HepG2 (cell line): Measurements from ENCODE around the gene VRK2. TPM values are rescaled to one million over a fixed set of nuclear protein-coding genes. Genes with fewer than 3 reads are reported as not detected.
A peak's percentile ranks its signal among the peaks of the same experiment; 100 is the strongest.

Source experiments
- ATAC-seq: fragments of 200-7000 bp; cut with Tn5 transposase; 3 replicates; pipeline ENCODE4 v1.9.1; 2020; ENCODE audit warnings: mild to moderate bottlenecking, moderate library complexity
- BruUV-seq: library from RNA; stranded (reverse); fragments of 400-500 nt; replicated peaks from 2 replicates; lab custom pipeline; 2021; lab: Mats Ljungman, UMichigan
- CTCF ChIA-PET: fragments of 300-600 bp; formaldehyde crosslinking; extraction: SDS; loops from one replicate; lab custom pipeline; 2021; ENCODE audit warnings: low total read pairs, inconsistent platforms, low intra/inter-chr PET ratio; lab: Yijun Ruan, JAX
- POLR2A ChIA-PET: fragments of 350-600 bp; sonication (Branson Sonifier 250); formaldehyde crosslinking; loops from one replicate; lab custom pipeline; 2020; ENCODE audit warnings: antibody characterized with exemption, inconsistent platforms; lab: Yijun Ruan, JAX
- DNase-seq: peaks from one replicate; pipeline ENCODE4 v3.0.0-alpha.2; 2015; ENCODE audit warnings: low spot score
- FAIRE-seq: peaks from 3 replicates; lab custom pipeline; 2011; peaks lifted over from hg19 to GRCh38; lab: Jason Lieb, UNC
- H2AFZ ChIP-seq: one replicate; pipeline ENCODE4 v1.6.1; 2011; ENCODE audit warnings: low read length, inconsistent platforms
- H3K27ac ChIP-seq: fragments of 300-600 bp; 3 replicates; pipeline ENCODE4 v1.8.0; 2011; ENCODE audit warnings: mixed run types, mild to moderate bottlenecking, mixed read lengths, low read length, inconsistent platforms; ENCODE audit not compliant: insufficient read depth; ENCODE audit errors: extremely low read length
- H3K27me3 ChIP-seq, 2 experiments: fragments of 200-600 bp in 1 of 2; 2 replicates in 1 of 2; 3 replicates in 1 of 2; pipeline versions ENCODE4 v1.6.0 to v1.8.0; 2011; ENCODE audit warnings: low read length in 2 of 2, mild to moderate bottlenecking in 2 of 2, moderate library complexity in 2 of 2, inconsistent platforms in 1 of 2; ENCODE audit not compliant: insufficient read depth in 2 of 2, control insufficient read depth in 1 of 2
- H3K36me3 ChIP-seq, 2 experiments: fragments of 200-600 bp in 1 of 2; replicated peaks in 1 of 2; 2 replicates in 1 of 2; 3 replicates in 1 of 2; pipeline versions ENCODE4 v1.5.1 to v1.8.0; 2011; ENCODE audit warnings: low read length in 2 of 2, inconsistent platforms in 1 of 2; ENCODE audit not compliant: insufficient read depth in 2 of 2, control insufficient read depth in 1 of 2
- H3K4me1 ChIP-seq: 2 replicates; pipeline ENCODE4 v1.5.1; 2012; ENCODE audit warnings: low read length, inconsistent platforms; ENCODE audit not compliant: insufficient read depth
- H3K4me2 ChIP-seq: 2 replicates; pipeline ENCODE4 v1.6.0; 2011; ENCODE audit warnings: low read depth, low read length, inconsistent platforms
- H3K4me3 ChIP-seq, 3 experiments: fragments of 200-600 bp in 1 of 3; sonication (generic), shearing (Covaris generic) in 1 of 3; replicated peaks in 1 of 3; 2 replicates each; pipeline ENCODE4 v1.5.1; 2011 to 2016; ENCODE audit warnings: low read length in 3 of 3, inconsistent platforms in 2 of 3, low read depth in 2 of 3, mild to moderate bottlenecking in 2 of 3, control low read depth in 1 of 3, mixed read lengths in 1 of 3; ENCODE audit not compliant: insufficient read depth in 1 of 3
- H3K79me2 ChIP-seq: one replicate; pipeline ENCODE4 v1.6.1; 2011; ENCODE audit warnings: low read length, inconsistent platforms; ENCODE audit not compliant: insufficient read depth
- H3K9ac ChIP-seq: 2 replicates; pipeline ENCODE4 v1.6.0; 2011; ENCODE audit warnings: mild to moderate bottlenecking, low read depth, low read length, inconsistent platforms; ENCODE audit not compliant: insufficient read depth
- H3K9me3 ChIP-seq: 2 replicates; pipeline ENCODE4 v1.5.1; 2012; ENCODE audit warnings: mild to moderate bottlenecking, low read length
- H4K20me1 ChIP-seq: 2 replicates; pipeline ENCODE4 v1.6.0; 2011; ENCODE audit warnings: inconsistent platforms, mild to moderate bottlenecking, low read length, moderate library complexity; ENCODE audit not compliant: insufficient read depth
- CBX2 ChIP-seq, 2 experiments: fragments of 200-600 bp in 1 of 2; sonication (generic); formaldehyde crosslinking in 1 of 2; IDR thresholded peaks; 2 replicates each; pipeline versions ENCODE4 v1.7.0 to v1.8.1; 2018 to 2022; ENCODE audit warnings: low read depth in 2 of 2, low read length in 1 of 2, mild to moderate bottlenecking in 1 of 2, missing genetic modification reagents in 1 of 2
- DRAP1 ChIP-seq: IDR thresholded peaks from 2 replicates; pipeline ENCODE4 v1.6.1; 2016; ENCODE audit warnings: missing genetic modification reagents, missing compliant biosample characterization
- GPN1 ChIP-seq: sonication (generic); formaldehyde crosslinking; IDR thresholded peaks from 2 replicates; pipeline ENCODE4 v1.5.1; 2020; ENCODE audit warnings: missing genetic modification reagents, borderline replicate concordance
- HNRNPL ChIP-seq: fragments of 200-400 bp; formaldehyde crosslinking; IDR thresholded peaks from 2 replicates; pipeline ENCODE4 v1.6.1; 2017; ENCODE audit warnings: mild to moderate bottlenecking, low read depth, low read length
- RELA ChIP-seq: sonication (generic); formaldehyde crosslinking; IDR thresholded peaks from 2 replicates; pipeline ENCODE4 v1.4.0; 2020; ENCODE audit warnings: missing genetic modification reagents
- ZBTB40 ChIP-seq, 2 experiments: fragments of 450-650 bp in 1 of 2; sonication (generic) in 1 of 2; formaldehyde crosslinking in 1 of 2; IDR thresholded peaks; 2 replicates each; pipeline versions ENCODE4 v1.6.1 to v1.8.0; 2016 to 2022; ENCODE audit warnings: antibody characterized with exemption in 1 of 2, mild to moderate bottlenecking in 1 of 2, missing genetic modification reagents in 1 of 2
- ZNF121 ChIP-seq: sonication (generic); formaldehyde crosslinking; IDR thresholded peaks from 2 replicates; pipeline ENCODE4 v1.5.0; 2020; ENCODE audit warnings: mild to moderate bottlenecking, missing genetic modification reagents
- ZSCAN22 ChIP-seq: sonication (generic); formaldehyde crosslinking; IDR thresholded peaks from 2 replicates; pipeline ENCODE4 v1.4.0; 2020; ENCODE audit warnings: mild to moderate bottlenecking, missing genetic modification reagents
- in situ Hi-C: cut with HindIII; loops from 2 replicates; pipeline ENCODE4 v1.10.0; 2017; ENCODE audit warnings: low pct_unique_long_range_greater_than_20kb; ENCODE audit not compliant: extremely low pct_ligation_motif_present
- intact Hi-C: fragments of 100-400 bp; cut with micrococcal nuclease; formaldehyde crosslinking; loops from one replicate; pipeline ENCODE4 v1.10.0; 2022; ENCODE audit not compliant: unreplicated experiment
- polyA plus RNA-seq, 8 experiments: library from polyadenylated mRNA; depleted of rRNA in 3 of 8; stranded (reverse) in 7 of 8; unstranded in 1 of 8; fragments of >200 nt; fragmentation: Illumina TruSeq in 4 of 8; extraction: Trizol in 4 of 8; gene quantifications; 2 replicates each; pipeline versions ENCODE4 v1.2.1 to v1.2.3, GENCODE V29; 2011 to 2016; ENCODE audit warnings: low read depth in 4 of 8, missing spikeins in 1 of 8, mixed read lengths in 1 of 8; ENCODE audit not compliant: insufficient read depth in 1 of 8
- total RNA-seq, 5 experiments: library from RNA; depleted of rRNA; stranded (reverse); fragments of >200 nt; fragmentation: Illumina TruSeq; extraction: Trizol; gene quantifications; 2 replicates each; pipeline ENCODE4 v1.2.3, GENCODE V29; 2016; ENCODE audit warnings: low read depth in 1 of 5

The VRK2 gene
- total and polyA plus RNA-seq, 2 of the 13 experiments (the other 11 are each of a cell fraction or from before 2014, with no cell fraction given), result 13.3 to 29.1 TPM

- no peak for ATAC-seq
- Histone ChIP-seq H3K9ac (no peak overlapping the region), H3K79me2 (no peaks in the 10 kb centered on the region), H3K4me2 (no peak overlapping the region), H4K20me1 (no peaks in the 10 kb centered on the region), H3K9me3 (no peaks in the 10 kb centered on the region), H2AFZ (no peak overlapping the region), H3K36me3 (peaks cover 12 to 37% of the 10 kb centered on the region in 2 experiments; a peak in 3 of 5 replicates), H3K27ac (no peak overlapping the region), H3K4me3 (no peak overlapping the region), H3K4me1 (no peaks in the 10 kb centered on the region; the same call in 1 of the 2 replicates), H3K27me3 (no peaks in the 10 kb centered on the region)
- intact Hi-C loops, result no loop called here
- no peak for DNase-seq
- ChIA-PET CTCF (no interaction called here), POLR2A (no interaction called here)
- TF ChIP-seq GPN1 (CRISPR knock-in tag), result no peak
- FAIRE-seq, result no peak
- BruUV-seq, result no TSS peak
- in situ Hi-C loops, result no loop called here
These were observed 110.2 kb downstream of the VRK2 start for GRCh38 chr2:58156780-58157179.

GRCh38 chr2:58157754-58158153, 111.1 kb downstream of the VRK2 start:
- FAIRE-seq (no peak), ATAC-seq (no peak)

More at GRCh38 chr2:58157754-58158153, 111.1 kb downstream of the VRK2 start:
- intact Hi-C loops, result no loop called here
- TF ChIP-seq CBX2 (IDR thresholded peaks at IDR 0.05; ENCODE audit: low read depth, low read length), result no peak
- TF ChIP-seq CBX2 (CRISPR knock-in tag; IDR thresholded peaks at IDR 0.05; ENCODE audit: low read depth), result no peak
- no peak for TF ChIP-seq ZNF121
- no peak for TF ChIP-seq HNRNPL
- TF ChIP-seq ZSCAN22, result no peak
- no peak for TF ChIP-seq RELA (CRISPR knock-in tag)
- TF ChIP-seq DRAP1 (CRISPR knock-in tag), result no peak
- peak; percentile 28; the same call in 1 of the 2 replicates for TF ChIP-seq ZBTB40 (IDR thresholded peaks at IDR 0.05)
- TF ChIP-seq ZBTB40 (CRISPR knock-in tag; IDR thresholded peaks at IDR 0.05), result no peak; the same call in 1 of the 2 replicates
- TF ChIP-seq, all 625 proteins: peak for 1
- in situ Hi-C loops, result no loop called here
- Histone ChIP-seq H4K20me1 (no peaks in the 10 kb centered on the region), H2AFZ (no peak overlapping the region), H3K9me3 (no peaks in the 10 kb centered on the region), H3K79me2 (no peaks in the 10 kb centered on the region), H3K27me3 (no peaks in the 10 kb centered on the region), H3K4me1 (no peaks in the 10 kb centered on the region; the same call in 1 of the 2 replicates), H3K4me2 (no peak overlapping the region), H3K9ac (no peak overlapping the region), H3K4me3 (no peak overlapping the region), H3K36me3 (peaks cover 12 to 37% of the 10 kb centered on the region in 2 experiments; a peak in 3 of 5 replicates), H3K27ac (no peak overlapping the region)
- BruUV-seq, result no TSS peak
- no peak for DNase-seq
- ChIA-PET POLR2A (interaction anchor here (0.8 kb wide), 1 partner anchor 12 kb away, joined by 3 read pairs; no protein-coding TSS in a partner anchor), CTCF (no interaction called here)
